Astrocyte (in vitro differentiated cells and primary cell): ENCODE measurements around the gene EFNA1. TPM values are rescaled to one million over a fixed set of nuclear protein-coding genes. Genes with fewer than 3 reads are reported as not detected.

ENCODE experiments used
- total RNA-seq: library from RNA; stranded (reverse); gene quantifications from 2 replicates; pipeline ENCODE4 v1.2.1, GENCODE V29; 2021

EFNA1 gene
- total RNA-seq, 1 donor from 2014 or later, result 16.4 TPM

Other genes with a start within 250 kb of the EFNA1 start
- 15.5 and 15.6 TPM in 2 replicates for gene PMVK, start 191.2 kb upstream of the EFNA1 start, total RNA-seq
- 89.2 and 96.4 TPM in 2 replicates for gene PBXIP1, start 171.8 kb upstream of the EFNA1 start, total RNA-seq
- gene PYGO2, start 166.1 kb upstream of the EFNA1 start, total RNA-seq, result 20.0 and 21.8 TPM in 2 replicates
- gene SHC1, start 157.1 kb upstream of the EFNA1 start, total RNA-seq, result 391 and 397 TPM in 2 replicates
- 36.5 and 37.9 TPM in 2 replicates for gene CKS1B, start 153.2 kb upstream of the EFNA1 start, total RNA-seq
- 46.6 and 51.5 TPM in 2 replicates for gene FLAD1, start 144.5 kb upstream of the EFNA1 start, total RNA-seq
- 0.99 TPM in 1 of 2 replicates, not detected in the other for gene LENEP, start 134.3 kb upstream of the EFNA1 start, total RNA-seq
- gene ZBTB7B, start 125.1 kb upstream of the EFNA1 start, total RNA-seq, result 46.1 and 47.5 TPM in 2 replicates
- gene DCST2, start 94.1 kb upstream of the EFNA1 start, total RNA-seq, result 0.34 and 0.36 TPM in 2 replicates
- gene DCST1, start 94.1 kb upstream of the EFNA1 start, total RNA-seq, result not detected in 2 replicates
- gene ADAM15, start 76.6 kb upstream of the EFNA1 start, total RNA-seq, result 66.8 and 68.3 TPM in 2 replicates
- gene EFNA4, start 64.1 kb upstream of the EFNA1 start, total RNA-seq, result 11.8 TPM in 2 replicates
- gene EFNA3, start 49.0 kb upstream of the EFNA1 start, total RNA-seq, result 2.9 and 3.4 TPM in 2 replicates
- gene SLC50A1, start 8.0 kb downstream of the EFNA1 start, total RNA-seq, result 22.8 and 25.4 TPM in 2 replicates
- gene DPM3, start 12.7 kb downstream of the EFNA1 start, total RNA-seq, result 31.0 and 36.2 TPM in 2 replicates
- 161 TPM in 2 replicates for gene KRTCAP2, start 45.4 kb downstream of the EFNA1 start, total RNA-seq
- 13.2 and 13.6 TPM in 2 replicates for gene TRIM46, start 46.0 kb downstream of the EFNA1 start, total RNA-seq
- gene THBS3, start 80.0 kb downstream of the EFNA1 start, total RNA-seq, result 153 and 162 TPM in 2 replicates
- gene MTX1, start 80.8 kb downstream of the EFNA1 start, total RNA-seq, result 39.8 and 41.8 TPM in 2 replicates
- 51.1 and 51.7 TPM in 2 replicates for gene ENTREP3, start 127.6 kb downstream of the EFNA1 start, total RNA-seq
- gene SCAMP3, start 134.5 kb downstream of the EFNA1 start, total RNA-seq, result 68.9 and 70.3 TPM in 2 replicates
- gene CLK2, start 145.6 kb downstream of the EFNA1 start, total RNA-seq, result 31.7 and 36.1 TPM in 2 replicates
- gene HCN3, start 149.6 kb downstream of the EFNA1 start, total RNA-seq, result 3.4 and 3.6 TPM in 2 replicates
- gene PKLR, start 173.6 kb downstream of the EFNA1 start, total RNA-seq, result not detected in 2 replicates
- 153 and 217 TPM in 2 replicates for gene FDPS, start 181.0 kb downstream of the EFNA1 start, total RNA-seq
- gene RUSC1, start 193.0 kb downstream of the EFNA1 start, total RNA-seq, result 48.0 and 48.7 TPM in 2 replicates